GM03348 (cell line): ENCODE data around the gene PPARGC1A.

Source experiments
- DNase-seq: peaks from one replicate; pipeline ENCODE4 v3.0.0; 2012; ENCODE audit warnings: low spot score

Gene PPARGC1A

GRCh38 chr4:23889814-23890341 lies at the start of gene PPARGC1A:
TSS of gene PPARGC1A (minus strand) at chr4:23890047. CDS start at chr4:23889957, 90 bp downstream.
- no peak for DNase-seq

- no peak for DNase-seq
Observed at GRCh38 chr4:23938796-23939195, 48.9 kb upstream of the PPARGC1A start.

- DNase-seq, result no peak
Observed at GRCh38 chr4:23937173-23937572, 47.3 kb upstream of the PPARGC1A start.

GRCh38 chr4:23934915-23935314 lies 45.1 kb upstream of the PPARGC1A start:
- peak; percentile 60 for DNase-seq

- DNase-seq, result no peak
Observed at GRCh38 chr4:23934223-23934622, 44.4 kb upstream of the PPARGC1A start.

GRCh38 chr4:23932901-23933308 lies 43.1 kb upstream of the PPARGC1A start:
- peak; percentile 11 for DNase-seq

- DNase-seq, result no peak
Observed at GRCh38 chr4:23932186-23932585, 42.3 kb upstream of the PPARGC1A start.

GRCh38 chr4:23931489-23931830 lies 41.6 kb upstream of the PPARGC1A start:
- DNase-seq, result no peak

- DNase-seq, result no peak
Observed at GRCh38 chr4:23930750-23931488, 41.1 kb upstream of the PPARGC1A start.

GRCh38 chr4:23929248-23929647 lies 39.4 kb upstream of the PPARGC1A start:
- no peak for DNase-seq

- no peak for DNase-seq
Observed at GRCh38 chr4:23924556-23924955, 34.7 kb upstream of the PPARGC1A start.

- DNase-seq, result no peak
Observed at GRCh38 chr4:23923840-23924239, 34.0 kb upstream of the PPARGC1A start.

GRCh38 chr4:23923141-23923540 lies 33.3 kb upstream of the PPARGC1A start:
- no peak for DNase-seq

- no peak for DNase-seq
Observed at GRCh38 chr4:23922541-23923111, 32.8 kb upstream of the PPARGC1A start.

GRCh38 chr4:23922013-23922412 lies 32.2 kb upstream of the PPARGC1A start:
- no peak for DNase-seq

- DNase-seq, result no peak
Observed at GRCh38 chr4:23921447-23921845, 31.6 kb upstream of the PPARGC1A start.

GRCh38 chr4:23920716-23921446 lies 31.0 kb upstream of the PPARGC1A start:
- DNase-seq, result no peak

GRCh38 chr4:23920296-23920695 lies 30.4 kb upstream of the PPARGC1A start:
- DNase-seq, result no peak

- no peak for DNase-seq
Observed at GRCh38 chr4:23916282-23916681, 26.4 kb upstream of the PPARGC1A start.

GRCh38 chr4:23915459-23916132 lies 25.7 kb upstream of the PPARGC1A start:
- DNase-seq, result no peak

- no peak for DNase-seq
Observed at GRCh38 chr4:23911675-23912455, 22.0 kb upstream of the PPARGC1A start.

- DNase-seq, result no peak
Observed at GRCh38 chr4:23909671-23910070, 19.8 kb upstream of the PPARGC1A start.
